D341Med (cell line): ENCODE measurements around the gene FOSL2.

Source experiments
- DNase-seq: peaks from one replicate; pipeline ENCODE4 v3.0.0; 2012; ENCODE audit warnings: low spot score

Gene FOSL2

DNA sequence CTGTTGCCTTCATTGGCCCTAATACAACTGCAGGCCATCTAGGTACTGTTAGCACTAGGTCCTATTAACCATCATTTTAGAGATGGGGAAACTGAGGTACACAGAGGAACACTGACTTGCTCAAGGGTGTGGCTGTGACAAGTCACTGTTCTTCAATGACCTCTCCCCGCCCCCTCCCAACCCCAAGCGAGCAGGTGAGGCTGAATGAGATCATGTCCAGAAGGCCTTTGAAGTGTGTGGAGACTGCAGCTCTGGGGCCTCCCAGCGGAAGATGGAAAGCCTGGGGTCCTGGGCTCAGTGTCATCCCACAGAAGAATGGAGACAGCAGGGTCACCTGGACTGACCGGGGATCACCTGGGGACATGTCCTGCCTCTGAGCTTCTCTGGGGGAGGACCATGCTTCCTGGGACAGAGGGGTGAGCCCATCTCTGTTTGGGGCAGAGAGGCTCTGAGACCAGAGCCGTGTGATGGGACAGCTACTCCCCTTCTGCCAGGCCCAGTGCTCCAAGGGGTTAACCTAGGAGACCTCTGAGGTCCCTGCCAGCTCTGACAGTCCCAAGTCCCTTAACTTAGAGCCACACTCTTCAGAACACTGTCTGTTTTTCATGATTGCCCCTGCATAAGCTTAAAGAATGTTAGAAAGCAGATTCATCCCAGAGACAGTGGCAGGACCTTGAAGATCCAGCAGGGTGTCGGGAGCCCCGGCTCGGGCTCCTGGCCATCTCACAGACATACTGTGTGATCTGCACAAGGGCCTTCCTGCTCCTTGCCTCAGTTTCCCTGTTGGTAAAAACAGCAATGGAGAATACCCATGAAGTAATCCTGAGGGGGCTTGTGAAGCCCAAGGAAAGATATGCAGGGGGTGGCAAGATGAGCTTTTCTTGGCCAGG lies 16.7 kb upstream of the FOSL2 start:
- no peak for DNase-seq

DNA sequence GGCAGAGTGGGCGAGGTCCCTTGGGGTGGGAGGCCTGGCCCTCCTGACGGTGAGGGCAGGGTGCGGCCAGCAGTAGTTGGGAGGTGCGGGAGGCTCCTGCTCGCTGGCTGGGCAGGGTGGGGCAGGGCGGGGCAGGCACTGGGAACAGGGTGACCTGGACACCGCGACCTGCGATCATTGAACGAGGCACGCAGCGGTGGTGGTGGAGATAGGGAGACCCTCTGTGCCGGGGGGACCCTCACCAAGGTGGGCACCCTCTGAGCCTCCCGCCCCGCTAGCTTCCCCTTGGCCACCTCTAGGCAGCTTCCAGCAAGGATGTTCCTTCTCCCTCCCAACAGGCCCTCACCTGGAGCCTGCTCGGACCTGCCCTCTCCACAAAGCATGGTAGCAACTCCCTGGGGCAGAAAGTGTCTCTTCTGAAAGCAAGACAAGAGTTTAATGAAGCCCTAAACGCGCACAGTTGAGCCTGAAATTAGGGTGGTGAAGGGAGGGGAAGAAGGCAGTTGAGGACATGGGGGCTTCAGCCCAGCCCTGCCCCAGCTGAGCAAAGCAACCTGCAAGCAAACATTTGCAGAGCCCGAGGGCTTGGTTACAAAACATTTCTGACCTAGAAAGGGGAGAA lies 15.4 kb upstream of the FOSL2 start:
- DNase-seq: no peak

DNA sequence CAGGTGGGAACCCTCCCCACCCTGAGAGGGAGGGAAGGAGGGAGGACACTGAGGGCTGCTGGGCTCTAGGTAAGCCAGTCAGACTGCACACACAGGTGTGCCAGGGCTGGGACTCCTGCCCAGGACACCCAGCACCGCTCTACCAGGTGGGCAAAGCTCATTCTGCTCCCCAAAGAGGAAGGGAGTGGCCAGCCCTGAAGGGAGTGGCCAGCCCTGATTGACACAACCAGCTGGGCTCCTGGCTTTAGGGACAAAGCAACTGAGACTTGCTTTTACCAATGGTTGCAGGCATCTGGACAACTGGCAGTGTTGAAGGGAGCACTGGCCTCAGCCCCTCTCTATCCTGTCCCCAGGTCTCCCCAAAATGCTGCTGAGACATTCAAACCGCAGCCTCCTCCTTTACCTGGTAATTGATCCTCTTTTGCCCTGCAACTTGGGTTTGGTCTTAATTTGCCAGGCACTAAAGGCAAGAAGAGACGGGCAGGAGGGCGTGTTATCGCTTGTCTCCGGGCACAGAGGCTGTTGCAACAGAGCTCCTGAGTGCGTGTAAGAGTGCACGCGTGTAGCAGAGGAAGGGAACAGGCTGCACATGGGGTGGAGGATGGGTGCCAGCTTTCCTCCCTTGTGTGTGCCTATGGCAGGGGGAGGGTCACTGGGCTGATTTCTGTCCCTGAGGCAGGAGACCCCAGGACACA lies 14.5 kb upstream of the FOSL2 start:
- no peak for DNase-seq

DNA sequence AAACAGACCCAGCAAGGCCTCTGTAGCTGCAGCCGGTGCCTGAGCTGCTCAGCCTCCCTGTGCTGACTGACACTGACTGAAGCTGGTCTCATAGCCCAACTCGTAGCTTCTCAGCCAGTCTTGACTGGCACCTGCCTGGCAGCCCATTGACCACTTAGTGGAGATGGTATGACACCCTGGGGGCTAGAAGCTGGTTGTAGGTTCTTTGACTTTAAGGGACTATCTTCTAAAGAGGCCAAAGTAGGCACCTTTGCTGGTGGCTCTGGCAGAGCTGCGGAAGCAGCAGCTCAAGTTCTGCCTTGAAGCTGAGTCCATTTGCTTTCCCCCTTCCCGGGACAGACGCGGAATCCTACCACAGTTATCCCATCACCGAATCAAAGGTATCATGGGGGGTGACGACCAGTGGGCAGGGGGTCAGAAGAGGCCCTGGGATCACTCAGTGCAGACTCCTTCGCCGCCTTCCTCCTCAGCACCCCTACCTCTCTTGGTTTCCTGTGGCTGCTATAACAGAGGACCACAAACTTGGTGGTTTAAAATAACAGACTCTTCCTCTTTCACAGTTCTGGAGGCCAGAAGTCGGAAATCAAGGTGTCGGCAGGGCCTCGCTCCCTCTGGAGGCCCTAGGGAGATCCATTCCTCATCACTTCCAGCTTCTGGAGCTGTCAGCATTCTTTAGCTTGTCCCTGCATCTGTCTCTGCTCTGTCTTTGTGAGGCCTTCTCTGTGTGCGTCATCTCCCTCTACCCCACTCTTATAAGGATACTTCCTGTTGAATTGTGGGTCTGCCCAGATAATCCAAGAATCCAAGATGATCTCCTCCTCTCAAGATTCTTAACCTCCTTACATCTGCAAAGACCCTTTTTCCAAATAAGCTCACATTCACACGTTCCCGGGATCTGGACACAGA lies 13.7 kb upstream of the FOSL2 start:
- DNase-seq: no peak

DNA sequence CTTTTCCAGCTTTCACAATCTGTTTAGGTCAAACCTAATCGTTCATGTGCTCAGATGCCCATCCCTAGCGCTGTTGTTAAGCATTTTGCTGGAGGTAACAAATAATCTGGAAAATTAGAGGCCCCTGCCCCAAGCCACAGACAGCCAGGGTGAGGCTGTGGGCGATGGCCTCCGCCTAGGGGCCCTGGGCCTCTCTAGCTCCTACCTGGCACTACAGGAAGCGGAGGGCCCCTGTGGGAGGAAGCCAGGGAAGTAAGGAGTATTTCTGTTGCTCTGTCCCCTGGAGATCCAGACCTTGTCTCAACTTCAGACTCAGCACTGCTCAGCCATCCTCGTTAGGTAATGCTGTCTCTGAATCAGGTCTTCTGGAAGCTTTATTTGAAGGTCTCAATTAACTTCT lies 12.4 kb upstream of the FOSL2 start:
- DNase-seq: no peak

DNA sequence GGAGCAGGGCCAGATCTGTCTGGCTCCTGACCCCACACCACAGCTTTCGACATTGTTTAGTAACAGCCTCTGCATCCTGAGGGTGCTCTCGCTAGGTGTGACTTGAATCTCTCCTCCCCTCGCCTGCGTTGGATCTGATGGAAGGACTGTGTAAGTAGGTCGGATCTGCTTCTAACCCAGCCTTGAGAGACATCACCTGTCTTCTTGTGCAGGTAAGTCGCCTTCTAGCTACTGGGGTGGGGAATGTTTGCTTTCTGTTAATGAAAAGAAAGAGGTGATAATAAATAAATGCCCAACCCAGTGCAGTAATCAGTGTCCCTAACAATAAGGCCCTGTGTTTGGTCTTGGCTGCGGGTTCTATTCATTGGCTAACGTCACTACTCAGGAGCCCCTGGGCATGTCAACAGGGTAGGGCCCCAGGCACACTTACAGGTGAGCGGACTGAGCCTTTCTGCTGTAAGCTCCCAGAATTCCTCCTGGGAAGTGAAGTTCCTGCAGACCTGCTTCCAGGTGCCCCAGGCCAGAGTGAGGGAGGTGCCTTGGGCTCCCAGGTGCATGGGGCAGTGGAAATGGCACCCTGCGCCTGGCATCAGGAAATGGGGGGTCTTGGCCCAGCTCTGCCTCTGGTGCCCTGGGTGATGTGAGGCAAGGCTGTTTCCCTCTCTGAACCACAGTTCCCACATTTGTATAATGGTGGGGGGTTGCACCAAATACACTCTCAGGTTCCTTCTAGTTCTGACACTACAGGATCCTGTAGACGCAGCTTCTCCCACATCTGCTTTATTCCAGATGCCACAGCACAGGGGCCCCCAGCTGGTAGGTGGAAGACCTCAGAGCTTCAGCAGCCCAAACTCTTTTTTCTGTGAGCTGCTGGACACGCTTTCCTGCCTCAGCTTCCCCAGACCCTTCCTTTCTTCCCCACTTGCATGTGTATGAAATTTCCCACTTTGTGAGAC lies 11.2 kb upstream of the FOSL2 start:
- no peak for DNase-seq

DNA sequence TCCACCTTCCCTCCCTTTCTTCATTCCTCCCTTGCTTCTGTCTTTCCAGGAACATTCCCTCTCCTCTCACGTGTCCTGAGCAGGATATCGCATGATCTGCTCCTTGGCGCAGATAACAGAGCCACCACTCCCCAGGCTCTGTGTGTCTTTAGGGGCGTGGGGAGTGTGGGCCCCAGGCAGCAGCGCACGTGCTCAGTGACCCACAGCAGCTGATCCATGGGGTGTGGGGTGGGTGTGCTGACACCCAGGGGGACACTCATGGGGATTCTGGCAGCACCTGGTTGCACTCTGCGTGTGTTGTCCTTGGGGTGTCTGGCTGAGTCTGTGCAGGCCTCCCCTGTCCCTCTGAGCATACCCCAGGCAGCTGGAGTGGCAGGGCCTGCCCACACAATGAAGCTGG lies 9.9 kb upstream of the FOSL2 start:
- DNase-seq: no peak

DNA sequence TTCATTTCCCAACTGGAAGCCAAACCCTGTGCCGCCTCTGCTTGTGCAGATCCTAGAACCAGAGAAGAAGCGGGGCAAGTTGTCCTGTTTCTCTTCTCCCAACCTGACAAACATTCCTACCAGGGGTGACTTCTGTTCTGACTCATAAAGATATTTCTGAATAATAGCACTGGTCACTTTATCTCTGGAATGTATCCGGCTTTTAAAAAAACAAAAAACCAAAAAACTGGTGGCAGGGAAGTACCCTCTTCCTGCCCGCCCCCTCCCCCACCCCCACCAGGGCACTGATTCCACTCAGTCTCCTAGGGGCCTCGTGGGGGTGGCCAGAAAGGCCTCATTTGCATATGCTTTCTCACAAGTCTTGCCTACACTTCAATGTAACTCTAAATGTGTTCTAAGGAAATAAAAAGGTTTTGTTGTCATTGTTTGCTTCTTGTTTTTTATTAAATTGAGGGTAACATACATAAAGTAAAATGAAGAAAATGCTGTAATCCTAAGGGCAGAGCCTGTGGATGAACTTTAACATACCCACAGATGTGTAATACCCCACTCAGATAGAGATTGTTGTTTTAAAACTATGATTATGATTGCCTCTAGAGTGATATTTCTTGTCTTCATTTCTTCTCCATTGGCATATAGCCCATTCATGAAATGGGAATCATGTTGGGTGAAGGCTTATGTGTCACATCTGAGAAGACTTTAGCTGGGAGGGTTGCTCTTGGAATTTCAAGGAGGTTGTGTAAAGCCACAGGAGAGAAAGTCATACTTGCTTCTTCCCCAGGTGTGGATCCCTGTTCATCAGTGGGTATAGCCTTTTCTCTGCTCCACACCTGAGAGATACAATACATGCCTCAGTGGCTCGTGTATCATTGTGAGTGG lies 5.3 kb upstream of the FOSL2 start:
- no peak for DNase-seq

DNA sequence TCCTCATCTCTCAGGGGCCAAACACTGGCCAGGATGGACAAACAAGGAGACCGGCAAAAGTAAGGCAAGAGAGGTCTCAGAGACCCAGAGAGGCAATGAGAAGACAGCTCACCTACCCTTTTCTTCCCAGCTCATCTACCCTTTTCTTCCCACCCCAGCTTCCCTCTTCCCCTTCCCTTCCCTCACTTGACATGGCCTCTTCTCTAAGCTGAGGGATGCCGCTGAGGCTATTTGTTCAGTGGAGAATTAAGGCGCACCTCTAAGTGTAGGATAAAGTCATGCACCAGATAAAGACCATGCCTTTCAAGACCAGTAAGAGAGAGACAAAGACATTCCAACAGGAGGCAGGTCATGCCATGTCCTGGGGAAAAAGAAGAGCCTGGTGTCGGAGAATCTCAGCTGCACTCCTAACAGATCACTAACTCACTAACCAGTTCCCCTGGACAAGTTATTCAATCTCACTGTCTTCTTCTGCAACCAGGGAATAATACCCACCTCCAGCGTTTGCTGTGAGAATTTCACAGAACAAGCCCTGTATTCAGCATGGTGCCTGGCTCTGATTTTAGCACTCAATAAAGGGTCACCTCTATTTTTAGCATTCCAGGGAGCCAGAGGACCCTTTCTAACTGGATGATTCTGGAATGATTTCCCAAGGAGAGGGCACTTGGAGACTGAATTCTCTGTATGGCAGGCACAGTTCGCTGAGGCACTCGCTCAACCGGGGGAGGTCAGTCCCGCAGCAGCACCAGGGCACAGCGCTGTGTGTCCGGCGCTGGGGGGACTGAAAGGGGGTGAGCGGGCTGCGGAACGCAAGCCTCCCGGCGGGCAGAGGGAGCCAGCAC lies 3.0 kb upstream of the FOSL2 start:
- no peak for DNase-seq

DNA sequence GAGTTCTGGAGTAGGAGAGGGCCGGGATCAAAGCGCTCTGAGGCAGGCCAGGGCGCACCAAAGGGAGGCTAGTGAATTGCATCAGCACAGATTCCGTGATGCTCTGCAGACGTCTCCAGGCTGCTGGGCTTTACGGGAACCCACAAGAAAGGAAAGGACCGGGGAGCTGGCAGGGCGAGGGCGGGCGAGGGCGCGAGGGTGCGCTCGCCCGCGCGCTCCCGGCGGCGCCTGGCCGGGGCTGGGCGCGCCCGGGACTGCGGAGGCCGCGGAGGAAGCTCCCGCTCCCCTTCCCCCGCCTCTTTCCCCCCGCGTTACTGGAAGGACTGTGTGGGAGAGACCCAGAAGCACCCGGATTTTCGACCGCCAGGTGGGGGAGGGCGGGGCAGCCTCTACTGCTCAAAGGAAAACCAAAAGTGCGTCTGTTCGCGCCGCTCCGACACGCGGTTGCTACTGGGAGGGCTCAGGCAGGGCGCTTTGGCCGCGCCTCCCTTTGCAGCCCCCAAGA lies 2.4 kb upstream of the FOSL2 start:
- peak; percentile 78 for DNase-seq

DNA sequence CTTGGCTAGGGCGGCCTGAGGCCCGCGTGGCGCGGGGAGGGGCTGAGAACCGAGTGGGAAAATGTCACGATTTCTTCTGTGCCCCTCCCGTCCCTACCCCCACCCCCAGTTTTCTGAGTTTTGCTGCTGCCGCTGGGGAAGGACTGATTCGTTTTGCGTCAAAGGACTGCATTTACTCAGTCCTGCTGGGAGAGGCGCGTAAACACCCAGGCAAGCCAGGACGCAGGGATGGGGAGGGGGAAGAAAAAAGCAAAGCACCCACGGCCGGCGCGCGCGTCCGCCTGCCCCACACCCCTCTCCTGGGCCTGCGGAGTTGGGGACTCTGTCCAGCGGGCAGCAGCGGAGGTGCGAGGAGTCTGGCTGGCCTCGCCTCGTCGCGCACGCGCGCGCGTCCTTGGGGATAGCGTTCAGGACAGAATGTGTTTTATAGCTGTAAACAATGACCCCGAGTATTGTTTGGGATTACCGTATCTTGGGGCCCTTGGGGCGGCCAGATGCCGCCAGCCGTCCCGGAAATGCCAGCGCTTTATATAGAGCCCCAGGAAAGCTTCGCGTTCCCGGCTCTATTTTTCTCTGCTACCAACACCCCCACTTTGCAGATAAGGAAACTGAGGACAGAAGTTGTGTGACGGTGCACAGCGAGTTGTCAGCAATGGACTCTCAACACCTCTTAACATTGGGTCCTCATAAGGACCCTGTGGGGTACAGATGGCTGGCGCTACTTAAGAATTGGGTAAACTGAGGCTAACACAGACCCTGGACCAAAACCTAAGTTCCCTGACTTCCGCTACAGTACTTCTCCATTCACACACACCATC lies 1.7 kb upstream of the FOSL2 start:
- peak; percentile 50 for DNase-seq

DNA sequence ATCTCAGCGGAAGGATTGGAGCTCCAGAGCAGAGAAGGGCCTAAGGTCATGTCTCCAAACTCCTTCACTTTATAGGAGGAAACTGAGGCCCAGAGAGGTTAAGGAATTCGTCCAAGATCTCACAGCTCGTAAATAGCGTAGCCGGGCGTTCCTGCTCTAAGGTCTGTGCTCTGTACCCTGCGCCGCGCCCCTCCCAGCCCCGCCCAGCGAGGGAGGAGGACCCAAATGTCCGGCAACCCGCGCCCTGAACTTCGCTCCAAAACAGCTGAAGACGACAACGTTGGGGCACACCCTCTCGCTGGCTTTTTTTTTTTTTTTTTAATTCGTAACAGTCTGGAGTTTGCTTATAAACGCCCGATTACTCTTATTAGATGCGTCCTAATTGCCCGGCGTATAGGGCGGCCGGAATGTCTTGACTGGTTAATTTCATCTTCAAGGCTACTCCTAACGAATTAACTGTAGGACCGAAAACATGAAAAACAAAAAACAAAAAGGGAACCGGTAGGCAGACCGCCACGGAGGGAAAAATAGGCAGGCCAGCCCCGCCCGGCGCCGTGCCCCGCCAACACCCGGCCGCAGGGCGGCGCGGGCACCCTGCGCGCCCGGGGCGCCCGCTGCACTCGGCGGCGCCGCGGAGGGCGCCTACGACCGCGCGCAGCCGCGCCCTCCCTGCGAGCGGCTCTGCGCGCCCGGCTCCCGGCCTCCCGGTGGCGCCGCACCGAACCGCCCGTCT lies 928 bp upstream of the FOSL2 start:
- peak; percentile 87 for DNase-seq

DNA sequence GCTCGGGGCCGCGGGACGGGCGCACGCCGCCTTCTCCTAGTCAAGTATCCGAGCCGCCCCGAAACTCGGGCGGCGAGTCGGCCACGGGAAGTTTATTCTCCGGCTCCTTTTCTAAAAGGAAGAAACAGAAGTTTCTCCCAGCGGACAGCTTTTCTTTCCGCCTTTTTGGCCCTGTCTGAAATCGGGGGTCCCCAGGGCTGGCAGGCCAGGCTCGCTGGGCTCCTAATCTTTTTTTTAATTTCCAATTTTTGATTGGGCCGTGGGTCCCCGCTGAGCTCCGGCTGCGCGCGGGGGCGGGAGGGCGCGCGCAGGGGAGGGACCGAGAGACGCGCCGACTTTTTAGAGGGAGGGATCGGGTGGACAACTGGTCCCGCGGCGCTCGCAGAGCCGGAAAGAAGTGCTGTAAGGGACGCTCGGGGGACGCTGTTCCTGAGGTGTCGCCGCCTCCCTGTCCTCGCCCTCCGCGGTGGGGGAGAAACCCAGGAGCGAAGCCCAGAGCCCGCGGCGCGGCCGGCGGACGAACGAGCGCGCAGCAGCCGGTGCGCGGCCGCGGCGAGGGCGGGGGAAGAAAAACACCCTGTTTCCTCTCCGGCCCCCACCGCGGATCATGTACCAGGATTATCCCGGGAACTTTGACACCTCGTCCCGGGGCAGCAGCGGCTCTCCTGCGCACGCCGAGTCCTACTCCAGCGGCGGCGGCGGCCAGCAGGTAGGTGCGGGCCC lies 617 bp downstream of the FOSL2 start:
- peak; percentile 69 for DNase-seq

DNA sequence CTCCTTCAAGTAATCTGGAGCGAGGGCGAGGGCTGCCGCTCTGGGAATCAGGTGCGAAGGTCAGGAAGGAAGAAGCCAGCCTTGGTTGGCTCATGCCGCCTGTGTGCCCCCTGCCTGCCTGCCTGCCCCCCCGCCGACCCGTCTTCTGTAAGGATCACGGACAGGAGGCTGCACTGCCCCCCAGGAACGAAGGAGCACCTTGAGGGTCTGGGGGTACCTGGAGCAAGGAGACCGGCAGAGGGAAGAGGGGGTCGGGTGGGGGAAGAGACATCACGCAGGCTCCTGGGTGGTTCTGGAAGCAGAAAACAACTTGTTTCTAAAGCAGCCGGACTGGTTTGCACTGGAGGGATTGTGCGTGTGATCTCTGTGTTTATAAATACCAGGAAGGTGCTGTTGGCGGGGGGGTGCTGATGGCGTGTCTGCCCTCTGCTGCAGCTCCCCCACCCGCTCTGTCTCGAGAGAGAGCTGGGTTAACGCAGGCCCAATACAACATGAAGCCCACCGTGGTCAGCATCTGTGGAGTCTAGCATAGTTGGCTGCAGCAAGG lies 1.7 kb downstream of the FOSL2 start:
- no peak for DNase-seq

DNA sequence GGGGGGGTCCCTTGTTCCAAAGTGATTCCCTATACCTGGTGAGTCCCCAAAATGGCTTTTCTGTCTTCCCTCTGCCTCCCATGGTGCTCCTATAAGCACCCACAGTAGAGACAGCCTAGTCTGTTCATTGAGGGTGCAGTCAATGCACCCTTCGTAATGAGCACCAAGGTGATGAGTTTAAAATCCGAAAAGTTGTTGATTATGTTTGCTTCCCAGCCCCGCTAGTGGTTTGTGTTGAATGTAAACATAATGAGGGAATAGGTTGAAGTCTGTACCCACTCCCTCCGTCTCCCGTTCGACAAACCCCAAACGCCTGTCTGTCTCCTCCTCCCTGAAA lies 2.3 kb downstream of the FOSL2 start:
- DNase-seq: no peak

DNA sequence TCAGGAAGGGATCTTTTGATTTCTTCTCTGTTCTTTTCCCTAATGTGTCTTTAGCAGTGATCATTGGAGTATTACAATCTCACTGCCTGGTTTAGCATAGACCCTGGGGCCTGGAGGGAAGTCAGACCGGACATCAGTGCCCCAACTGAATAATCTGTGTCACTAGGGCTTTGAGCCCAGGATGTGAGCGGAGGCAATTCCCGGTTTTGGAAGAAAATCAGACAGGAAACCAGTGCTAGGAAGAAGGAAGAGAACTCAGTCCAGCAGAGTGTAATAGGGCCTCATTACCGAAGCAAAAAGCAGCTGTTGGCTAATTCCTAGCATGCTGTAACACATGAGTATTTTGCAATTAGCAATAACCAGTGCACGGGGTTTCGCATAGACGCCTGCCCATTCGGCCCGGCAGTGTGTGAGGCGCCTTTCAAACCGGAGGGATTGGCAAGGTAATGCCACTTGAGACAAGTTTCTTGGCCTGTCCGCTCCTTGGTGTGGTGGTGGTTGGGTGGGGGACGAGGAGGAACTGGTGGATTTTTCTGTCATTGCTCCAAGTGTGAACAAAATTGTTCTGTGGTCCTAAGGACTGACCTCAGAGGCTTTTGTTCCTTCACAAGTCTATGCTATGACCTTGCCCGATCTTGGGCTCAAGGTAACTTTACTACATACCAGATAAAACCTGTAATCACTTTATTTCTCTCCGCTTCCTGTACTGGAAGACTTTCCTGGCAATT lies 2.8 kb downstream of the FOSL2 start:
- DNase-seq: no peak
